SK-N-SH treated with all-trans-retinoic acid at 6 μM for 48 hours (cell line): ENCODE results near the gene RPS29.
A peak's percentile ranks its signal among the peaks of the same experiment; 100 is the strongest.

ENCODE experiments used
- ATAC-seq: fragments of 200-7000 bp; cut with Tn5 transposase; 3 replicates; pipeline ENCODE4 v1.9.1; 2020; ENCODE audit warnings: mild to moderate bottlenecking, moderate library complexity
- ARNTL ChIP-seq: fragments of 450-650 bp; formaldehyde crosslinking; IDR thresholded peaks from 2 replicates; pipeline ENCODE4 v1.5.0; 2020; ENCODE audit warnings: low read depth, mild to moderate bottlenecking, moderate library complexity, borderline replicate concordance
- BACH2 ChIP-seq: fragments of 250-450 bp; sonication (Bioruptor Pico); IDR thresholded peaks from 2 replicates; pipeline ENCODE4 v1.9.0; 2021; ENCODE audit warnings: mild to moderate bottlenecking, borderline replicate concordance
- CSDC2 ChIP-seq: fragments of 250-450 bp; sonication (Bioruptor Pico); IDR thresholded peaks from 2 replicates; pipeline ENCODE4 v1.5.0; 2020; ENCODE audit warnings: mild to moderate bottlenecking, moderate library complexity
- CSRNP3 ChIP-seq: fragments of 250-450 bp; sonication (Bioruptor Pico); IDR thresholded peaks from 2 replicates; pipeline ENCODE4 v1.5.1; 2021; ENCODE audit warnings: mild to moderate bottlenecking, moderate library complexity
- ESRRG ChIP-seq: fragments of 250-450 bp; sonication (Bioruptor Pico); IDR thresholded peaks from 2 replicates; pipeline ENCODE4 v1.6.1; 2021; ENCODE audit warnings: mild to moderate bottlenecking
- GLIS3 ChIP-seq: fragments of 250-450 bp; sonication (Bioruptor Pico); IDR thresholded peaks from 2 replicates; pipeline ENCODE4 v1.5.0; 2020; ENCODE audit warnings: mild to moderate bottlenecking, moderate library complexity
- ISL1 ChIP-seq: fragments of 250-450 bp; sonication (Bioruptor Pico); IDR thresholded peaks from 2 replicates; pipeline ENCODE4 v2.1.2; 2022; ENCODE audit warnings: mild to moderate bottlenecking, moderate library complexity
- OSR1 ChIP-seq: fragments of 250-450 bp; sonication (Bioruptor Pico); IDR thresholded peaks from 2 replicates; pipeline ENCODE4 v1.8.0; 2022; ENCODE audit warnings: moderate library complexity, mild to moderate bottlenecking, inconsistent platforms
- POU6F1 ChIP-seq: fragments of 250-450 bp; sonication (Bioruptor Pico); IDR thresholded peaks from 2 replicates; pipeline ENCODE4 v1.8.0; 2021; ENCODE audit warnings: low read depth, mild to moderate bottlenecking, moderate library complexity, borderline replicate concordance
- PPARA ChIP-seq: fragments of 250-450 bp; sonication (Bioruptor Pico); IDR thresholded peaks from 2 replicates; pipeline ENCODE4 v1.5.0; 2020; ENCODE audit warnings: mild to moderate bottlenecking, borderline replicate concordance
- RARB ChIP-seq: fragments of 250-450 bp; sonication (Bioruptor Pico); IDR thresholded peaks from 2 replicates; pipeline ENCODE4 v1.8.0; 2021; ENCODE audit warnings: mild to moderate bottlenecking, moderate library complexity
- SNAI2 ChIP-seq: fragments of 250-450 bp; sonication (Bioruptor Pico); IDR thresholded peaks from 2 replicates; pipeline ENCODE4 v1.5.0; 2020; ENCODE audit warnings: mild to moderate bottlenecking, moderate library complexity
- TOX ChIP-seq: fragments of 250-450 bp; sonication (Bioruptor Pico); IDR thresholded peaks from 2 replicates; pipeline ENCODE4 v1.8.0; 2021; ENCODE audit warnings: mild to moderate bottlenecking, moderate library complexity, borderline replicate concordance
- TSHZ2 ChIP-seq: fragments of 250-450 bp; sonication (Bioruptor Pico); IDR thresholded peaks from 2 replicates; pipeline ENCODE4 v1.5.0; 2020; ENCODE audit warnings: mild to moderate bottlenecking, moderate library complexity
- ZC3H10 ChIP-seq: fragments of 250-450 bp; sonication (Bioruptor Pico); IDR thresholded peaks from 2 replicates; pipeline ENCODE4 v1.5.1; 2021; ENCODE audit warnings: mild to moderate bottlenecking, moderate library complexity
- ZFP3 ChIP-seq: fragments of 250-450 bp; sonication (Bioruptor Pico); IDR thresholded peaks from 2 replicates; pipeline ENCODE4 v1.5.0; 2020; ENCODE audit warnings: mild to moderate bottlenecking, moderate library complexity
- ZFP30 ChIP-seq: fragments of 450-650 bp; formaldehyde crosslinking; IDR thresholded peaks from 2 replicates; pipeline ENCODE4 v1.5.0; 2022; ENCODE audit warnings: mild to moderate bottlenecking, moderate library complexity
- ZNF565 ChIP-seq: fragments of 450-650 bp; formaldehyde crosslinking; conservative IDR thresholded peaks from 2 replicates; pipeline ENCODE4 v1.5.0; 2020; ENCODE audit warnings: low read depth, mild to moderate bottlenecking, moderate library complexity
- ZNF70 ChIP-seq: fragments of 450-650 bp; formaldehyde crosslinking; IDR thresholded peaks from 2 replicates; pipeline ENCODE4 v1.5.0; 2020; ENCODE audit warnings: mild to moderate bottlenecking, moderate library complexity
- ZNF8 ChIP-seq: fragments of 450-650 bp; formaldehyde crosslinking; IDR thresholded peaks from 2 replicates; pipeline ENCODE4 v1.5.0; 2020; ENCODE audit warnings: mild to moderate bottlenecking, moderate library complexity
- TF ChIP-seq, protein P1 (sequence below): fragments of 250-450 bp; sonication (Bioruptor Pico); IDR thresholded peaks from 2 replicates; pipeline ENCODE4 v1.5.1; 2020; ENCODE audit warnings: low read depth, mild to moderate bottlenecking, moderate library complexity
- TF ChIP-seq, protein P2 (sequence below): fragments of 250-450 bp; sonication (Bioruptor Pico); IDR thresholded peaks from 2 replicates; pipeline ENCODE4 v1.8.0; 2020; ENCODE audit warnings: mild to moderate bottlenecking, moderate library complexity, borderline replicate concordance

The RPS29 gene

GRCh38 chr14:49551569-49551968, 34.6 kb downstream of the RPS29 start:
- TF ChIP-seq ZFP3 (CRISPR knock-in tag) = no peak
- no peak for TF ChIP-seq OSR1 (CRISPR knock-in tag)
- TF ChIP-seq, protein P1, sequence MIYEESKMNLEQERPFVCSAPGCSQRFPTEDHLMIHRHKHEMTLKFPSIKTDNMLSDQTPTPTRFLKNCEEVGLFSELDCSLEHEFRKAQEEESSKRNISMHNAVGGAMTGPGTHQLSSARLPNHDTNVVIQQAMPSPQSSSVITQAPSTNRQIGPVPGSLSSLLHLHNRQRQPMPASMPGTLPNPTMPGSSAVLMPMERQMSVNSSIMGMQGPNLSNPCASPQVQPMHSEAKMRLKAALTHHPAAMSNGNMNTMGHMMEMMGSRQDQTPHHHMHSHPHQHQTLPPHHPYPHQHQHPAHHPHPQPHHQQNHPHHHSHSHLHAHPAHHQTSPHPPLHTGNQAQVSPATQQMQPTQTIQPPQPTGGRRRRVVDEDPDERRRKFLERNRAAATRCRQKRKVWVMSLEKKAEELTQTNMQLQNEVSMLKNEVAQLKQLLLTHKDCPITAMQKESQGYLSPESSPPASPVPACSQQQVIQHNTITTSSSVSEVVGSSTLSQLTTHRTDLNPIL = no peak
- TF ChIP-seq ZC3H10 (CRISPR knock-in tag) = no peak
- no peak for TF ChIP-seq GLIS3 (CRISPR knock-in tag)
- TF ChIP-seq ZFP30 (CRISPR knock-in tag) = no peak
- TF ChIP-seq POU6F1 (CRISPR knock-in tag) = no peak
- TF ChIP-seq ZNF8 (CRISPR knock-in tag) = no peak
- no peak for TF ChIP-seq ZNF565 (CRISPR knock-in tag)
- TF ChIP-seq TOX (CRISPR knock-in tag) = no peak
- TF ChIP-seq PPARA (CRISPR knock-in tag) = no peak
- no peak for TF ChIP-seq CSRNP3 (CRISPR knock-in tag)
- TF ChIP-seq BACH2 = no peak
- ATAC-seq = no peak

- TF ChIP-seq ZNF565 (CRISPR knock-in tag) = no peak
- no peak for TF ChIP-seq ARNTL (CRISPR knock-in tag)
- TF ChIP-seq BACH2 = no peak
- no peak for TF ChIP-seq CSDC2 (CRISPR knock-in tag)
- no peak for TF ChIP-seq TOX (CRISPR knock-in tag)
- no peak for TF ChIP-seq SNAI2 (CRISPR knock-in tag)
- no peak for TF ChIP-seq ZNF8 (CRISPR knock-in tag)
- TF ChIP-seq, protein P1 = no peak
- TF ChIP-seq CSRNP3 (CRISPR knock-in tag) = no peak
- TF ChIP-seq PPARA (CRISPR knock-in tag) = no peak
- no peak for TF ChIP-seq ZNF70 (CRISPR knock-in tag)
- TF ChIP-seq ESRRG (CRISPR knock-in tag) = no peak
- TF ChIP-seq ISL1 (CRISPR knock-in tag) = no peak
- TF ChIP-seq RARB (CRISPR knock-in tag) = no peak
- no peak for TF ChIP-seq ZFP30 (CRISPR knock-in tag)
- TF ChIP-seq, protein P2, sequence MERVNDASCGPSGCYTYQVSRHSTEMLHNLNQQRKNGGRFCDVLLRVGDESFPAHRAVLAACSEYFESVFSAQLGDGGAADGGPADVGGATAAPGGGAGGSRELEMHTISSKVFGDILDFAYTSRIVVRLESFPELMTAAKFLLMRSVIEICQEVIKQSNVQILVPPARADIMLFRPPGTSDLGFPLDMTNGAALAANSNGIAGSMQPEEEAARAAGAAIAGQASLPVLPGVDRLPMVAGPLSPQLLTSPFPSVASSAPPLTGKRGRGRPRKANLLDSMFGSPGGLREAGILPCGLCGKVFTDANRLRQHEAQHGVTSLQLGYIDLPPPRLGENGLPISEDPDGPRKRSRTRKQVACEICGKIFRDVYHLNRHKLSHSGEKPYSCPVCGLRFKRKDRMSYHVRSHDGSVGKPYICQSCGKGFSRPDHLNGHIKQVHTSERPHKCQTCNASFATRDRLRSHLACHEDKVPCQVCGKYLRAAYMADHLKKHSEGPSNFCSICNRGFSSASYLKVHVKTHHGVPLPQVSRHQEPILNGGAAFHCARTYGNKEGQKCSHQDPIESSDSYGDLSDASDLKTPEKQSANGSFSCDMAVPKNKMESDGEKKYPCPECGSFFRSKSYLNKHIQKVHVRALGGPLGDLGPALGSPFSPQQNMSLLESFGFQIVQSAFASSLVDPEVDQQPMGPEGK (CRISPR knock-in tag) = no peak
- no peak for TF ChIP-seq ZC3H10 (CRISPR knock-in tag)
- TF ChIP-seq TSHZ2 (CRISPR knock-in tag) = no peak
- no peak for TF ChIP-seq OSR1 (CRISPR knock-in tag)
- TF ChIP-seq POU6F1 (CRISPR knock-in tag) = no peak
Measured at GRCh38 chr14:49550286-49551184, 35.6 kb downstream of the RPS29 start.

More at GRCh38 chr14:49550286-49551184, 35.6 kb downstream of the RPS29 start:
- ATAC-seq = peak; percentile 45; the same call in 1 of the 3 replicates
